Measurements from ENCODE around the gene SDC1. TPM values are rescaled to one million over a fixed set of nuclear protein-coding genes. Genes with fewer than 3 reads are reported as not detected.

SDC1 gene
- total RNA-seq, 4 donors from 2014 or later = 729 to 864 (median 835) TPM

GRCh38 chr2:20222014-20222768, 2.7 kb downstream of the SDC1 start:
- DNase-seq (ENCODE audit: low spot score in 2 of 2) = no peak
- intact Hi-C loops (cut with DNase I; ENCODE audit: low total_unique reads) = no loop called here
- WGBS, 2 donors = 60 to 83% methylated on average over 1 of the region's 1 CpG
- no peak overlapping the region for H3K4me3 ChIP-seq (ENCODE audit: low read depth, poor library complexity, severe bottlenecking)
- TF ChIP-seq CTCF (IDR thresholded peaks at IDR 0.05) (no peak), POLR2A (IDR thresholded peaks at IDR 0.05) (no peak)

GRCh38 chr2:20221555-20221973, 3.4 kb downstream of the SDC1 start:
- no peak overlapping the region for H3K4me3 ChIP-seq (ENCODE audit: low read depth, poor library complexity, severe bottlenecking)
- no peak for TF ChIP-seq CTCF (IDR thresholded peaks at IDR 0.05)
- WGBS, 2 donors = 33 to 34% methylated on average over 3 of the region's 3 CpGs
- DNase-seq (ENCODE audit: low spot score in 2 of 2) = no peak
- intact Hi-C loops (cut with DNase I; ENCODE audit: low total_unique reads) = no loop called here

GRCh38 chr2:20220806-20221554, 4.0 kb downstream of the SDC1 start:
- no peak for DNase-seq (ENCODE audit: low spot score in 2 of 2)
- TF ChIP-seq POLR2A (IDR thresholded peaks at IDR 0.05) (no peak), CTCF (IDR thresholded peaks at IDR 0.05) (no peak)
- intact Hi-C loops (cut with DNase I; ENCODE audit: low total_unique reads) = no loop called here
- WGBS, 2 donors = 45 to 48% methylated on average over 3 of the region's 3 CpGs
- H3K4me3 ChIP-seq (ENCODE audit: low read depth, poor library complexity, severe bottlenecking) = no peak overlapping the region

- intact Hi-C loops (cut with DNase I; ENCODE audit: low total_unique reads) = no loop called here
- H3K4me3 ChIP-seq (ENCODE audit: low read depth, poor library complexity, severe bottlenecking) = no peak overlapping the region
- 88 to 90% methylated on average over 13 of the region's 13 CpGs for WGBS, 2 donors
- DNase-seq (ENCODE audit: low spot score in 2 of 2) = no peak
- TF ChIP-seq CTCF (IDR thresholded peaks at IDR 0.05) = no peak
- TF ChIP-seq POLR2A (IDR thresholded peaks at IDR 0.05) = no peak
Observed at GRCh38 chr2:20219763-20220380, 5.1 kb downstream of the SDC1 start.

- DNase-seq (ENCODE audit: low spot score in 2 of 2) = no peak
- intact Hi-C loops (cut with DNase I; ENCODE audit: low total_unique reads) = no loop called here
- peak in 1 of 3 donors; percentile 26 for TF ChIP-seq CTCF (IDR thresholded peaks at IDR 0.05)
- TF ChIP-seq POLR2A (IDR thresholded peaks at IDR 0.05) = no peak
- no peak overlapping the region for H3K4me3 ChIP-seq (ENCODE audit: low read depth, poor library complexity, severe bottlenecking)
- 65 to 88% methylated on average over 19 of the region's 20 CpGs for WGBS, 2 donors
Observed at GRCh38 chr2:20218331-20219320, 6.3 kb downstream of the SDC1 start.
